Uterus (tissue), 2 donors: ENCODE results near the gene EPHA4.

ENCODE experiments used
- CTCF ChIP-seq, 4 experiments: fragments of 200-600 bp in 2 of 4; fragments of 450-650 bp in 2 of 4; sonication (generic) in 2 of 4; IDR thresholded peaks; one replicate each; pipeline ENCODE4 v1.5.1; 2016 to 2019; ENCODE audit warnings: antibody characterized with exemption in 4 of 4, mild to moderate bottlenecking in 2 of 4, moderate library complexity in 1 of 4
- POLR2A ChIP-seq, 2 donors: fragments of 450-650 bp; IDR thresholded peaks; one replicate each; pipeline ENCODE4 v1.6.1; 2016; ENCODE audit warnings: antibody characterized with exemption in 2 of 2, mild to moderate bottlenecking in 1 of 2, moderate library complexity in 1 of 2

GRCh38 chr2:221482666-221483455 lies 89.2 kb downstream of the EPHA4 start:
- no peak for TF ChIP-seq POLR2A (IDR thresholded peaks at IDR 0.05)
- TF ChIP-seq CTCF (IDR thresholded peaks at IDR 0.05), result no peak
